GM21390 (cell line): ENCODE measurements around the gene RPS17.

Experiments
- ATAC-seq: cut with Tn5 transposase; IDR thresholded peaks from one replicate; pipeline ENCODE4 v1.9.1; 2021; ENCODE audit not compliant: unreplicated experiment

Gene RPS17

DNA sequence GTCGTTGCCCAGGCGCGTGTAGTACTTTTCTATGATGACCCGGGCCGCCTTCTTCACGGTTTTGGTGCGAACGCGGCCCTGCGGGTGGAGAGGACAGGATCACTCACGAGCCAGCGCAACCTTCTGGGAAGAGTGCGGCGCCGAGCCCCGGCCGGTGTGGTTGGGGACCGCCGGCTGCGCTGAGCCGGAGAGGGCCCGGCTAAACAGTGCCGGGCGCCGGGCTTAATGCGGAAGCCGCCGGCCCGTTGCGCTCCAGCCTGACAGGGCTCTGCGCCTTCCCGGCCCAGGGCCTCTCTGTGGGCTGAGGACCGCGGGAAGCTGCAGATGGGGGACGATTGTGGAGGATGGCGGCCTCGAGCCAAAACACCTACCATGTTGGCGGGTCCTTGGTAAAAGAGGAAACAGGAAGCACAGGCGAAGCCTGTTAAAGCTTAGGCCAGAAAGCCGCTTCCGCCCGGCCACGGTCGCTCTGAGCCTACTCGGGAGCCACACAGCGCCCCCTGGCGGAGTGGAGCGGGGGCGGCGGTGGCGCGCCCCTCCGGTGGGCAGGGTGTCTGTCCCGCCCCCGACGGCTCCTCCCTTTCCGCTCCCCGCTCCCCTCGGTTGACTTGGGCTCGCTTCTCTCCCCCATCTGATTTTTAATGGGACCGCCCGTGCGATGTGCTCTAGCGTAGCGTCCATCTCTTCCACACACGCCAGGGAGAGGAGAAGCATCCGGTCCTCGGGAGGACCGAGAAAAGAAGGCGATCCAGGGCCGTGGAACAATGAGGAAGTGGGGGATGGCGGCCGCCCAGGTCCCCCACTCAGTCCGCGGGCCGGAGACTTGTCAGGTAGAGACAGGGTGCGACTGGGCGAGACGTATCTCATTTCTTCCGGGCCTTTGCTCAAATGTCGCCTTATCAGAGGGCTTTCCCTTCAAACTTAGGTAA lies at the start of gene RPS17:
TSS of gene RPS17 (minus strand) at position 403 of the 929 bp plus-strand sequence. CDS start at position 374, 29 bp downstream.
- ATAC-seq, result peak; percentile 93

DNA sequence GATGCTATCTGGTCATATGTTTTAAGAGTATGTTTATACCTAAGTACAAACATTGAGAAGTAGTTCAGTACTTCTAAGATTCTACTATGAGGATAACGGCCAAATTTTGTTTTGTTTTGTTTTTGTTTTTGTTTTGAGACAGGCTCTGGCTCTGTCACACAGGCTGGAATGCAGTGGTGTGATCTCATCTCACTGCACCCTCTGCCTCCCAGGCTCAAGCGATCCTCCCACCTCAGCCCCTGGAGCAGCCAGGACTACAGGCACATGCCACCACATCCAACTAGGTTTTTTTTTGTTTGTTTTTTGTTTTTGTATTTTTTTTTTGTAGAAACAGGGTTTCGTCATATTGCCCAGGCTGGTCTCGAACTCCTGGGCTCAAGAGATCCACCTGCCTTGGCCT lies 47.5 kb upstream of the RPS17 start:
- no peak for ATAC-seq

DNA sequence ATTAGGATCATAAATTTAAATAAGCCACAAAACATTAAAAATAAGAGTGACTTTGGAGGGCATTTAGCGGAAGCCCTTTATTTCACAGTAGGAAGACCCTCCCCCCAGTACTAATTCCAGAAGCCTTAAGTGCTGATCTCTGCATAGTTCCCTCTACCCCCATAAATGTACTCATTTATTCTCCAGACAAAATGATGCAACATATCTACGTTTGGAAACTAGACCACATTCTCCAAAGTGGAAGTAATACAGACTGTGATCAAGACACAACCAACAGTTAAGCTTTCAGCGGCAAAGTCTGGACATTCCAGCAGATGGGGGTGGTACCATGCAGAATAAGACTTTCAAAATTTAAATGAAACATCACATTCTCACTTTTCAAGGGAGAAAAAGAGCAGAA lies 44.8 kb upstream of the RPS17 start:
- ATAC-seq, result no peak

DNA sequence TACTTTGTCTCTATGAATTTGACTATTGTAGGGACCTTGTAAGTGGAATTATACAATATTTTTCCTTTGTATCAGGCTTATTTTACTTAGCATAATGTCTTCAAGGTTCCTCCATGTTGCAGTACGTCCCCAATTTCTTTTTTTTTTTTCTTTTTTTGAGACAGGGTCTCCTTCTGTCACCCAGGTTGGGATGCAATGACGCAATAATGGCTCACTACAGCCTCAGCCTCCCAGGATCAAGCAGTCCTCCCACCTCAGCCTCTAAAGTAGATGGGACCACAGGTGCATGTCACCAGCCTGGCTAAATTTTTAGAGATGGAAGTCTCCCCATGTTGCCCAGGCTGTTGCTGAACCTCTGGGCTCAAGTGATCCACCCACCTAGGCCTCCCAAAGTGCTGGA lies 40.5 kb upstream of the RPS17 start:
- ATAC-seq, result no peak

DNA sequence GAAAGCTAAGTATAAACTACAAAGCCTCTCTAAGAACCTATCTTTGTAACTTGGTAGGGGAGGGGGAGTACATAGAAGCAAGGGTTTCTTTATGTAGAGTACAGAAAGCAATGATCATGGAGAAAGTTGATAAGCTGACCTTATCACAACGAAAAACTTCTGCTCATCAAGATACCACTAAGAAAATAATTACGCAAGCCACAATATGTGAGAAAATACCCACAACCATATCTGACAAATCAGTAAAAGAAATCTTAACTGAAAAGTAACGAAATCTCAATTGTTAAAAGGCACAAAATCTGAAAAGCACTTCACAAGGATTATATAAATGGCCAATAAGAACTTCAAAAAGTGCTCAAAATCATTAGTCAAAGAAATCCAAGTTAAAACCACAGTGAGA lies 35.1 kb upstream of the RPS17 start:
- no peak for ATAC-seq

DNA sequence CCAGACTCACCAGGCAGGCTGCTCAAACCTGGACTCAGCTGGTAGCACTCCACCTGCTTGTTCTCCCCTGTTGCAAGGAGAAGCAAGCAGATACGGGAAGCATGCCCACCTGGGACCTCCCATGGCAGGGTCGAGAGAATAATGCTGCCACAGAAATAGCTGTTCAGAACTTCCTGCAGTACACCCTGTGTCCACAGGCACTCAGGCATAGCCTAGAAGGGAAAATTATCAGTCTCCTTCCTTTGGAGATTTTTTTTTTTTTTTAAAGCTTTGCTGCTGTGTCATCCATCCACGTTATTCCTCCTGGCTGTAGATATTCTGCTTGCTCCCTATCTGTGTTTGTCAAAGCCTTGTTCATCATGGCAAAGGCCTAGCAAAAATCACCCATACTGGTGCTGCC lies 32.7 kb upstream of the RPS17 start:
- ATAC-seq, result no peak

DNA sequence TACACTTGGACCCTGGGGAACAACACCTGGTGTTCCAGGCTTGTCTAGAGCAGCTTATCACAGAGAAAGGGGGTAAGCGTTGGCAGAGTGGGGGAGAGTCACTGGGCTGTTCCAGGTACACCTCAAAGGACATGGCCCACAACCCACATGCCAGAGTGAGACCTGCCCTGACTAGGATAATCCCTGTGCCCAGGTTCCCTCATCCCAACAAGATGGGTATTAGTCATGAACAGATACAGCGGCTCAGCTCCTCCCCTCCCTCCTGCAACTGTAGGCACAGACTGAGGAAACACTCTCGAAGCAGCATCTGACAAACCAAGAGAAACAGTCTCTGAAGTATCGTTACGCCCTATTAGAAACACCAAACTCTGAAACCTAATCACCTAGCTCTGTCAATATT lies 32.1 kb upstream of the RPS17 start:
- no peak for ATAC-seq

DNA sequence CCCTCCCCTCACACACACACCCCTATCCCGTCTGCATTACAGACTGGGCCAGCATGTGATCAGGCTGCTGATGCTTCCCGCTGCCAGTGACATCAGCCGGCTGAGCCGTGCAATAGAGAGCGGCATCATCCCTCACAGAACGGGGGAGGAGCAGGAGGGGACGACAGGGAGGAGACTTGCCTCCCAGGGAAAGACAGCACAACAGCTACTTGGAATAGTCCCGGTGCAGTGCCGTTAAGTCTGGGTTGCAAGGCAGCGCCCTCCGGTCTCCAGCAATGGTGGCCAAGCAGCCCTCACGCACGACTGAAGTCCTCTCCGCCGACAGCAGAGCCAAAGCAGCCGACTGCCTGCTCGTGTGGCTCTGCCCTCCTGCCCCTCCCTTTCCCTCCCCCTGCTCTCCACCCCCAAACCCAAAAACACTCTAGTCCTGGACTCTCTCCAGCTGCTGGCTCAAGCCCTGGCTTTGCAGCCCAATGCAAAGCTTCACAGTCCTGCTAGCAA lies 31.5 kb upstream of the RPS17 start:
- no peak for ATAC-seq

DNA sequence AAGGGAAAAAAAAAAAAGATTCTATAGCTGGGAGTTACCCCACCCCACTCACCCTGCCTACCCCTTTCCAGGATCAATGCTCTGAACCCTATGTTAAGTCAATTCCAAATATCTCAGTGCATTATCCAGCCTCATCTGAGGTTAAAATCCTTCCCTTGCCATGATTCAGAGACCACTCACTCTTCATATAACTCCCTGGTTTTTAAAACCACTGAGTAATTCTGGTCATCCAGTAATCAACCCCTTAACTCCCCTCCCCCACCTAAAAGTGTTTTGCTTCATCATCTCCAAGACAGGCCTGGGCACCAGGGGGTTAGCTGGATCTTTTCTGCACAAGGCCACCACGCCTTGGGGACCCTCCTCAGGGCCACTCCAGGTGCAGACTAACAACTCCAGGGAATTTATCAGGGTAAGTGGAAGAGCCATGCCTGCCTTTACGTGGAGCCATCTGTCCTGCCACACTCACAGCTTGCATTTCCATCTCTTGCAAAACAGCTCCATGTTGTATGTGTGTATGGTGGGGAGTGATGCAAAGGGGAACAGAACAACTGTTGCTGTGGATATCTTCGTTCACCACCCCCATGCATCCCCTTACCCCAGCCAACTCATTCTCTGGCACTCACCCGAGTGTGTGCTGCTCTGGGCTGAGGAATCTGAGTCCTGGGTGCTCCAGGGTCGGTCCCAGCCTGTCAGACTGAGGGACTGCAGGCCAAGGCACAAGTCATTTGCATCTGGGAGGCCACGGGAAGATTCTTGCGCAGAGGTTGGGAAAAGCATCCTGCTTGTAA lies 30.7 kb upstream of the RPS17 start:
- no peak for ATAC-seq

DNA sequence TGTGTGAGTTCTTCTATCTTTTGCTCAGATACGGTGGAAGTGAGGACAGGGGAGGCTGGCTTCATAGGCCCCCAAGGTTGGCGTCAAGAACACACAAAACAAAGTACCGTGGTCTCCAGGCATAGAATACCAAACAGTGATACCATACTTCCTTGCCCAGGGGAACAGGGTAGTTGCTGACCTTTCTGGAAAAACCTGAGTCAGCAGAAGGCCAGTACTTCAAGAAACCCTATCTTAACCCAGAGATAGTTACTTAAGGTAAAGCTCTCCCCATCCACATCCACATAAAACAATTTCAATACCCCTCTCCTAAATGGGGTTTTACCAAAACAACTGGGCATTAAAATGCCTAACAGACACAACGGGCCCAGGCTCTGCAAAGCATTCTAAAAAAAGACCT lies 29.6 kb upstream of the RPS17 start:
- ATAC-seq, result no peak

DNA sequence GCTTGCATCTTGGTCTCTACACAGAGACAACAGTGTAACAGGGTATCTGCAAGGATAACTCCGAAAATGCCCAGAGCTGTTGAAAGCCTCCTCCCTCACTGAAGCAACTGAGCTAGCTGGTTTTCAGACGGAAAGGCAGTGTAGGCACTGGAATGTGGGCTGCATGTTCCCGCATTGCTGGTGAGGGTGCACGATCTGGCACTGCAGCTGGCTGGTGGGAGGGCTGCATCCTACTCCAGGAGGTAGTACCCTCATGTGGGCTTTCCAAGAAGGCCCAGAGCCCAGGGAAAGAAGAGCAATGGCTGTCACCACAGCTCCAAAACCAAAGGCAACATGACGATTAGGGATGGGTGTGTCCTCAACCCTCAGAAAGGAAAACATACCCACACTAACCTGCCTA lies 28.7 kb upstream of the RPS17 start:
- ATAC-seq, result no peak

DNA sequence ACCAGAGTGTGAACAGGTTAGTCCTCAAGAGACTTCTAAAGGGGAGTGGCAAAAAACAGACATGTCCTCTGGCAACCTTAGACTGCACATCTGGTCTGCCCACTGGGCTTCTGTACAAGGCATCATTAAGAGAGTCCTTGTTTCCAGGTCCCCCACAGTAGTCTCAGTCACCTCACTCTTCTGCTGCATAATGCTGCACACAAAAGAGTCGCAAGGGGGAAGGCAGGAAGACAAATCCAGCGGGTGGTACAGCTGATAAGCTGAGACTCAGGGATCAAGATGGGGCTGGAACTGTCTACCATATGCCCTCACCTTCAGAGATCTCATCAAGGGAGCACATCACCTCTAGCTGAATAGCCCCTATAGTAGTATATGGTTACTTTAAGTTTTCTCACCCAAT lies 27.4 kb upstream of the RPS17 start:
- no peak for ATAC-seq

DNA sequence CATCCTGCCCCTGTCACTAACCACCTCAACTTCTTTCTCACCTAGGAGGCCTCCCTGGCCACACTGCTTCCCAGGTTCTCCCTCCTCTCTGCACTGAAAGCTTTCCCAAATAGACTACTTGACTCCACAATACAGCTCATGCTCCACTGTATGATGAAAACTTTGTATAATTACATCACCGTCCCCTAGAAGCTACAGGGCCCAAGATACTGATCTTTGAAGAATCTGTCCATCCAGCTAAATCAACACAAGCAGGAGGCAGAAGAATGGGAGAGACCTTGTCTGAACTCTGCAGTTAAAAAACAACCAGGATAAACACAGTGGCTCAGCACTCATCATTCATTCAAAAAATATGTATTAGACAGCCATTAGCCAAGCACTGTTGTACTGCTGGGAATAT lies 26.4 kb upstream of the RPS17 start:
- ATAC-seq, result no peak

DNA sequence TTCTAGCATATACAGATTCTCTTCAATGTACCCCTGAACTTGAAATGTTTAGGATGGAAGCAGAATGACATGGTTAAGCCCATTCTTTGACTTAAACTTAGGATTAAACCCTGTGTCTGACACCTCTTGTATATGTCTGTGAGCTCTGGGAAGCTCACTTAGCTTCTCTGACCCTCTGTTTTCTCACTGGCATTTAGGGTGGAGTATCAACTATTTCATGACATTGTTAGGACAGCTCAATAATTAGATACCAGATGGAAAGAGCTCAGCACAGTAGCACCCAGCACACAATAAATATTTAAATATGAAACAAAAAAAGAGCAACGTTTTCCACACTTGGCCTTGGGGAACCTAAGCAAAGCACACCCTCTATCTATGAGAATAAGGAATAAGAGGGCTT lies 18.2 kb upstream of the RPS17 start:
- no peak for ATAC-seq

DNA sequence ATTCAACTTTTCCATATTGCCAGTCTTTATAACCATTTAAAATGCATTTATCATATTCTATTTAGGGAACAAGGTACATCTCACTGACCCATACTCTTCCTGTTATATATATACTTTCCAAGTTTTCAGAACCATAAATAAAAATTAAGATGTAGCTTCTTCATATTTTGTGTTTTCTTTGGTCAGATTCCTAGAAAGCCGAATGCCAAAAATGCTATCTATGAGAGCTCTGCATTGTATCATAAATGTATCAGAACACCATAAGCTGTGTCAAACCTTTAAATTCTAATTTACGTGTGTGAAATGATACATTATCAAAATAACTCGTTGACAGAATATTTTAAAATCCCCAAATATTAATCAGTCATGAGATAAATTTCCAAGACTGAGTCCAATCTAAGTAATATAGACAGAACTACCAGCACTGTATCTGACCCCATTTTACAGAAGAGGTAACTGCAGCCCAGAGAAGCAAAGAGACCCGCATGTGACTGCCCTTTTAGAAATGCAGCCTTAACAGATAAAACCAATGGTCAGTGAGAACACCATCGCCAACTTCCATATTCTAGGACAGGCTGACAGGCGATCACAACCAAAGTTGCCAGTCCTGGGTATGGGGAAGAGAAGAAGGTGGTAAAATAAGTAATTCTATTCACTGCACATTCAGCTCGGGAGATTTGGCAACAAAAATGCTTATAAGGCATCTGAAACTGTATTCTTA lies 16.2 kb upstream of the RPS17 start:
- no peak for ATAC-seq

DNA sequence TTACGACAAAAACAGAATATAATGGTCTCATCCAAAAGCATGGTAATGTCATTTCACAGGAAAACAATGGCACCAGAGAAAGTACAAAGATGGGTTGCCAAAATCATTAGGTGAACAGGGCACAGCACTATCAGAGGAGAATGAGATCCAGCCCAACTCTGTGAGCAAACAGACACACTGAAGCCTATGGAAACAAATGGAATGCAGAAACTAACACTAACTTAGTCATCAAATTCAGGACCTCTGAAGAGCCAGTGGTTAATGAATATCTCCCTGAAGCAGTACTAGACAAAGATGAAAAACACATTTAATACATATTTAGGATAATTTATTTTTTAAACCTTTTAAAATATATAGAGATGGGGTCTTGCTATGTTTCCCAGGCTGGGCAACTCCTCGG lies 14.6 kb upstream of the RPS17 start:
- no peak for ATAC-seq

DNA sequence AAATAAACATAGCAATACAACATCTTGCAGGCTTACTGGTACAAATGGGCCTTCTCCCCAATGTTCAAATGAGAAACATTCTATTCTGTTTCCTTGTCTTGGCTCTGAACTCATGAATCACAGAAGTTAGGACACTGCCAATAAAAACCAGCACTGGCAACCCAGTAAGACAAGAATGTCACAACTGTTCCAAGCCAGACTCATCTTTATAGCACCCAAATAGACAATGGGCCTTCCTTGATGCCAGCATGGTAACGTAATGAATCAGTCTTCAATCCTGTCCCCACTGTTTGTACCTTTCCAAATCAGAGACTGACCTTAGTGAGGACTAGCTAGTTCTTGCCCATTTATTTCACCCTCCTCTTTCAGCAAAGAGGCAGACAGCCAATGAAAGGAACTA lies 14.1 kb upstream of the RPS17 start:
- no peak for ATAC-seq

DNA sequence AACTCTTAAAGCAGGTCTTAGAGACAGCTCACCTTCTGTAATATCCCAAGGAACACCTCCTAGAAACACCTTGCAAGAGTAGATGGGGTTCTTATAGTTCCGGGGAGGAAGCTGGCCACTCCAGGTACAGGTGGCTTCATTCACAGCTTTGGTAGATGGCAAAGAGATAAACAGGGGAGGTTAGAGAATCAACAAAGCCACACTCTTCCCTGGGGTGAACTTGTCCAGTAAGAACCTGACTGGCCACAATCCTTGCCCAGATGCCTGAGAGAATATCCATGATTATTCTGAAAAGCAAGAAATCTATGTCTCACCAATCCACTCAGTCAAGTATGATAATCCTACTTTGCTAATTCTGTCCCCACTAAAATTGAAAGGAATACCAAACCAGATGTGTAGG lies 13.6 kb upstream of the RPS17 start:
- ATAC-seq, result no peak

DNA sequence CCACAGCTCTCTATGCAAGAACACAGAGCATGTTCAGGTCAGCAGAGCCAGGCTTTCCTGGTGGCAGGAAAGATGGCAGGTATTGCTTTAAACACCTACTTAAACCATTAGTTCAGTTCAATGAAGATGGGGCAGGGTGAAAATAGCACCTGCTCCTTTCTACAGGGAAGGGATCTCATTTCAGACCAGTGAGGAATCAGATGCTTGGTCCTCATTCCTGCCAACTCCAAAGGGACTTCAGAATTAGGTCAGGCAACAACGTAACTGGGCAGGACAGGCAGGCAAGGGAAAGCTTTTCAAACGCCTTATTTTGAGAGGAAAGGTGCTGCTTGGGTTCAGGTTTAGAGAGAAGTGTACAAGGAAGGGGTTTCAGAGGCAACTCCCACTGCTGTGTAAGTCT lies 12.6 kb upstream of the RPS17 start:
- no peak for ATAC-seq

DNA sequence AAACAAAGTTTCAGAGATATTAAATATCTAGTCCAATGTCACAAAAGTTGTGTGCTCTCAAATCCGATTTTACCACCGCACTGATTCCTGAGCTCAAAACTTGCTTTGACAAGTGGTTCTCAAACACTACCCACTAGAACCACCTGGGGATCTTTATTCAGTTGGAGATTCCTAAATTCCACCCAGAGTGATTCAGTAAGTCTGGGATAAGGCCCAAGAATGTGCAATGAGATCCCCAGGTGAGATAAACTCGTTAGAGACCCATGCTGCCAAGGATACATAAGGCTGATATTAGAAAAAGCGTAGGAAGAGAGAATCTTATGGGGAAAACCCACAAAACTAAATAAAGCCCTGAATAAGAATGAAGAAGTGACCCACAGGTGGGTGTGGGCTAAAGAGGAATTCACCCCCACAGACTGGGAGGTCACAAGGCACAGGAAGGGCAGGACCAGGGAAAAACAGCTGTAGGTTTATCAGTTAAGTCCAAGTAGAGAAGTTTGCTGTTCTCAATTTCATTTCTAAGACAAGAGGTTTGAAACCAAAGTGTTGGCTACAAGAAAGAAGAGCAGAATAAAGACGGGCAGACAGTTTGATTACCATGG lies 11.5 kb upstream of the RPS17 start:
- no peak for ATAC-seq

DNA sequence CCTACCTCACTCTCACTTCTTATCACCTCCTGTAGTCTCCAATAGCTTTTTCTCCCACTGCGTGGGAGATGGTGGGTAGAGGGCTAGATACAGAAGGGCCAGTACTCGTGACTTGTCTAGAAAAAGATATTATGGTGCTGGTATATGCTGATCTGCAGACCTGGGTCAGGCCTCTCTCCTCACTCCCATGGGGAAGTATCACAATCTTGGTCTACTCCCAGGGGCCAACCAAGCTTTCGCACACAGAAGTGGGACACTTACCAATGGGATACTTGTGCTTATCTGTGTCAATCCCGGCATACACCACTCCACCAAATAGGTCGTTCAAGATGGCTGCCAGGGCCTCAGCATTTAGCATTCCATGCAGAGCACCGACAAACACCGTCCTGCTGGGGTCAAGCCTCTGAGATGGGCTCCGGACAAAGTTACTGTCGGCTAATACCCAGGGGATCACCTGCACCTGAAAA lies 9.0 kb upstream of the RPS17 start:
- no peak for ATAC-seq
